ENCODE data around the gene MS4A6A.

DNA sequence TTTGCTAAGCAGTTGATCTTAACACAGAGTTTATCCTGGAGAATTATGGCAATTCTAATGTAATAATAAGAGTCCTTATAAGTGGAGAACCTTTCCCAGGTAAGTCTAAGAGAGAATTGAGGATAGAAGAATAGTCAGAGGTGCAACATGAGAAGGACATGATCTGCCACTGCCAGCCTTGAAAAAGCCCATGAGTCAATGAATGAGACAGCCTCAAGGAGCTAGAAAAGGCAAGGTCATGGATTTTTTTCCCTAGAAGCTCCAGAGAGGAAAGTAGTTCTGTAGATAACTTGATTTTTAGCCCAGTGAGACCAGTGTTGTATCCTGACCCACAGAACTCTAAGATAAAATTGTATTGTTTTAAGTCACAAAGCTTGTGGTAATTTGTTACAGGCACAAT lies 16.9 kb downstream of the MS4A6A start:
- TF ChIP-seq, protein P1, sequence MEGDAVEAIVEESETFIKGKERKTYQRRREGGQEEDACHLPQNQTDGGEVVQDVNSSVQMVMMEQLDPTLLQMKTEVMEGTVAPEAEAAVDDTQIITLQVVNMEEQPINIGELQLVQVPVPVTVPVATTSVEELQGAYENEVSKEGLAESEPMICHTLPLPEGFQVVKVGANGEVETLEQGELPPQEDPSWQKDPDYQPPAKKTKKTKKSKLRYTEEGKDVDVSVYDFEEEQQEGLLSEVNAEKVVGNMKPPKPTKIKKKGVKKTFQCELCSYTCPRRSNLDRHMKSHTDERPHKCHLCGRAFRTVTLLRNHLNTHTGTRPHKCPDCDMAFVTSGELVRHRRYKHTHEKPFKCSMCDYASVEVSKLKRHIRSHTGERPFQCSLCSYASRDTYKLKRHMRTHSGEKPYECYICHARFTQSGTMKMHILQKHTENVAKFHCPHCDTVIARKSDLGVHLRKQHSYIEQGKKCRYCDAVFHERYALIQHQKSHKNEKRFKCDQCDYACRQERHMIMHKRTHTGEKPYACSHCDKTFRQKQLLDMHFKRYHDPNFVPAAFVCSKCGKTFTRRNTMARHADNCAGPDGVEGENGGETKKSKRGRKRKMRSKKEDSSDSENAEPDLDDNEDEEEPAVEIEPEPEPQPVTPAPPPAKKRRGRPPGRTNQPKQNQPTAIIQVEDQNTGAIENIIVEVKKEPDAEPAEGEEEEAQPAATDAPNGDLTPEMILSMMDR (IDR thresholded peaks at IDR 0.05) = no peak
- TF ChIP-seq EZH2 (IDR thresholded peaks at IDR 0.05; ENCODE audit: borderline replicate concordance, insufficient read depth, low read depth, low read length, poor library complexity, severe bottlenecking) = no peak
